ENCODE data around the gene TCF7L1. TPM values are rescaled to one million over a fixed set of nuclear protein-coding genes. Genes with fewer than 3 reads are reported as not detected.

TCF7L1 gene
- total and polyA plus RNA-seq, 2 donors (not counting 3 experiments of a cell fraction or from before 2014, with no cell fraction given), result 9.6 to 17.4 TPM

GRCh38 chr2:85148190-85148589 lies 15.0 kb downstream of the TCF7L1 start:
- Histone ChIP-seq H3K79me2 (ENCODE audit: control insufficient read depth, insufficient read depth, low read length) (no peaks in the 10 kb centered on the region), H3K9me3 (replicated peaks; ENCODE audit: control insufficient read depth, insufficient read depth, low read length) (no peaks in the 10 kb centered on the region), H3K27me3 (ENCODE audit: control insufficient read depth in 2 of 2, insufficient read depth in 2 of 2, low read length in 2 of 2) (no peaks in the 10 kb centered on the region), H3K9me1 (replicated peaks; ENCODE audit: control insufficient read depth, extremely low read depth, insufficient read depth, low read length) (no peaks in the 10 kb centered on the region), H3K27ac (ENCODE audit: insufficient read depth, low read depth, low read length) (no peak overlapping the region), H2AFZ (ENCODE audit: low read depth, low read length) (no peak overlapping the region), H4K20me1 (replicated peaks; ENCODE audit: control insufficient read depth, extremely low read depth, insufficient read depth, low read length) (peaks cover 4% of the 10 kb centered on the region), H3K36me3 (ENCODE audit: control insufficient read depth in 2 of 2, extremely low read depth in 1 of 2, insufficient read depth in 2 of 2, low read length in 2 of 2) (no peaks in the 10 kb centered on the region), H3K4me1 (ENCODE audit: control insufficient read depth, extremely low read depth, insufficient read depth, low read length) (peaks cover 18% of the 10 kb centered on the region), H3K4me3 (replicated peaks in 1 of 3; ENCODE audit: insufficient read depth in 1 of 3, low read depth in 1 of 3, low read length in 3 of 3) (no peak overlapping the region), H3K4me2 (ENCODE audit: insufficient read depth, low read length) (no peak overlapping the region), H3K9ac (replicated peaks; ENCODE audit: extremely low read depth, insufficient read depth, low read length) (no peak overlapping the region)
- intact Hi-C loops (cut with micrococcal nuclease), result no loop called here
- ChIA-PET POLR2A (no interaction called here), CTCF (interaction anchor here (0.6 kb wide), 1 partner anchor 119 kb away, joined by 3 read pairs; no protein-coding TSS in a partner anchor)
- no peak for TF ChIP-seq EZH2 (IDR thresholded peaks at IDR 0.05; ENCODE audit: borderline replicate concordance, low read depth, low read length, severe bottlenecking)
- TF ChIP-seq POLR2AphosphoS5 (IDR thresholded peaks at IDR 0.05; ENCODE audit: insufficient read depth, low read depth, low read length), result no peak
- TF ChIP-seq GATA2 (IDR thresholded peaks at IDR 0.05; ENCODE audit: insufficient read depth, insufficient read length, low read depth, low read length), result no peak
- TF ChIP-seq MYC (IDR thresholded peaks at IDR 0.05; ENCODE audit: low read depth, low read length), result no peak
- no peak for TF ChIP-seq FOS (IDR thresholded peaks at IDR 0.05; ENCODE audit: borderline replicate concordance, insufficient read depth, low read length)
- TF ChIP-seq CTCF (IDR thresholded peaks at IDR 0.05; ENCODE audit: extremely low read depth in 1 of 2, insufficient read depth in 1 of 2, low read depth in 1 of 2, low read length in 2 of 2), result no peak
- TF ChIP-seq POLR2A (IDR thresholded peaks at IDR 0.05; ENCODE audit: low read depth, low read length), result no peak
- TF ChIP-seq MAX (IDR thresholded peaks at IDR 0.05; ENCODE audit: insufficient read depth, insufficient read length), result no peak
- TF ChIP-seq JUN (IDR thresholded peaks at IDR 0.05; ENCODE audit: borderline replicate concordance, insufficient read depth, insufficient read length, low read depth), result no peak
- no TSS peak for BruUV-seq (replicated peaks)
- dilution Hi-C loops (cut with MboI; ENCODE audit: extremely low pct_ligation_motif_present, low sequenced_read_pairs), result no loop called here
- DNase-seq (ENCODE audit: low read depth, low spot score), result no peak
- FAIRE-seq, result no peak

Measured in endothelial cell of umbilical vein (primary cell).